BLaER1 treated with 17β-estradiol and CSF1 and Interleukin-3, amounts not matched to agents 10 nM and 100 nM (cell line): ENCODE data around the gene SYF2.

Source experiments
- H3K27ac ChIP-seq, 11 experiments: shearing (Covaris generic); formaldehyde crosslinking; 2 replicates each; pipeline ENCODE4 v1.8.1; 2022
- H3K27me3 ChIP-seq, 11 experiments: shearing (Covaris generic); formaldehyde crosslinking; 2 replicates each; pipeline ENCODE4 v1.8.1; 2022
- H3K36me3 ChIP-seq, 11 experiments: shearing (Covaris generic); formaldehyde crosslinking; 2 replicates each; pipeline ENCODE4 v1.8.1; 2022
- H3K4me1 ChIP-seq, 10 experiments: shearing (Covaris generic); formaldehyde crosslinking; 2 replicates each; pipeline ENCODE4 v1.8.1; 2022
- H3K4me2 ChIP-seq, 11 experiments: shearing (Covaris generic); formaldehyde crosslinking; 2 replicates each; pipeline ENCODE4 v1.8.1; 2022
- H3K4me3 ChIP-seq, 10 experiments: shearing (Covaris generic); formaldehyde crosslinking; 2 replicates each; pipeline ENCODE4 v1.8.1; 2022
- H3K9ac ChIP-seq, 11 experiments: shearing (Covaris generic); formaldehyde crosslinking; 2 replicates each; pipeline ENCODE4 v1.8.1; 2022
- H3K9me3 ChIP-seq, 11 experiments: shearing (Covaris generic); formaldehyde crosslinking; replicated peaks in 1 of 11; 2 replicates each; pipeline ENCODE4 v1.8.1; 2022
- H4K20me1 ChIP-seq, 11 experiments: shearing (Covaris generic); formaldehyde crosslinking; 2 replicates each; pipeline ENCODE4 v1.8.1; 2022
- Cebpa-rat ChIP-seq, 11 experiments: shearing (Covaris generic); IDR thresholded peaks; 2 replicates each; pipeline ENCODE4 v1.8.1; 2022

SYF2 gene

DNA sequence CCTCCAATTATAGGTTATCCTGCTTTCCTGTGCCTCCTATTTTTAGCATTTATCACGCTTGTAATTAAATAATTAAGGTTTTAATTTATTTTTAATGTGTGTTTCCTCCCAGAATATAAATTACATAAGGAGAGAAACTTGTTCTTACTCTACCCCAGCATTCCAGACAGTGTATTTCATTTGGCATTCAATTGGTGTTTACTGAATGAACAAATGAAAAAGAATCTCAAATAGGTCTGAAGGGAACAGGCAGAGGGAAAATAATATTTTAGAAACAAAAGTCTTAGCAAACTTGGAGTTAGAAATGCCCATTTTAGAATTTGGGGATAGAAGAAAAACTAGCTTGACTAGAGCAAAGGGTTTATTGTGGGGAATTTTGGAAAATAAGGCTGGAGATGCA is 24.9 kb upstream of the SYF2 start:
- Histone ChIP-seq H3K4me2 (no peak overlapping the region), H3K9me3 (no peaks in the 10 kb centered on the region), H3K4me1 (peaks cover 12 to 20% (median 16%) of the 10 kb centered on the region in 10 experiments), H3K9ac (no peak overlapping the region), H3K27ac (no peak overlapping the region), H3K36me3 (no peaks in the 10 kb centered on the region), H3K27me3 (no peaks in the 10 kb centered on the region), H3K4me3 (no peak overlapping the region), H4K20me1 (peaks cover 0 to 67% (median 0%) of the 10 kb centered on the region in 11 experiments; a peak in 4 of 22 replicates)
- TF ChIP-seq Cebpa-rat (IDR thresholded peaks at IDR 0.05): no peak

DNA sequence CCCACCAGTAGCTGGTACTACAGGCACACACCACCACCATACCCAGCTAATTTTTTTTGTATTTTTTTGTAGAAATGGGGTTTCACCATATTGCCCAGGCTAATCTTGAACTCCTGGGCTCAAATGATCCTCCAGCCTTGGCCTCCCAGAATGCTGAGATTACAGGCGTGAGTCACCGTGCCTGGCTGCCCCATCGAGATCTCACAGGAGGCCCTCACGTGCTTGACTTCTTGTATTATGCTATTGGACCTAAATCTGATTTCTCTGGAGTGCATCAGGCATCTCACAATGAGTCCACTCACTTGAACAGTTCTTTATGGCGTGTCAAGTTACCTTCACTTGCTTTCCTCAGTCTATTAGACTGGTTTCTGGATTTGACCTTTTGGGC is 24.3 kb upstream of the SYF2 start:
- TF ChIP-seq Cebpa-rat (IDR thresholded peaks at IDR 0.05): no peak
- no peaks in the 10 kb centered on the region for H3K27me3 ChIP-seq
- H3K36me3 ChIP-seq: no peaks in the 10 kb centered on the region
- H3K4me1 ChIP-seq: peaks cover 12 to 20% (median 16%) of the 10 kb centered on the region in 10 experiments
- no peak overlapping the region for H3K4me3 ChIP-seq
- no peak overlapping the region for H3K9ac ChIP-seq
- H3K9me3 ChIP-seq: no peaks in the 10 kb centered on the region
- no peak overlapping the region for H3K27ac ChIP-seq
- H3K4me2 ChIP-seq: no peak overlapping the region
- H4K20me1 ChIP-seq: peaks cover 0 to 67% (median 0%) of the 10 kb centered on the region in 11 experiments; a peak in 4 of 22 replicates

DNA sequence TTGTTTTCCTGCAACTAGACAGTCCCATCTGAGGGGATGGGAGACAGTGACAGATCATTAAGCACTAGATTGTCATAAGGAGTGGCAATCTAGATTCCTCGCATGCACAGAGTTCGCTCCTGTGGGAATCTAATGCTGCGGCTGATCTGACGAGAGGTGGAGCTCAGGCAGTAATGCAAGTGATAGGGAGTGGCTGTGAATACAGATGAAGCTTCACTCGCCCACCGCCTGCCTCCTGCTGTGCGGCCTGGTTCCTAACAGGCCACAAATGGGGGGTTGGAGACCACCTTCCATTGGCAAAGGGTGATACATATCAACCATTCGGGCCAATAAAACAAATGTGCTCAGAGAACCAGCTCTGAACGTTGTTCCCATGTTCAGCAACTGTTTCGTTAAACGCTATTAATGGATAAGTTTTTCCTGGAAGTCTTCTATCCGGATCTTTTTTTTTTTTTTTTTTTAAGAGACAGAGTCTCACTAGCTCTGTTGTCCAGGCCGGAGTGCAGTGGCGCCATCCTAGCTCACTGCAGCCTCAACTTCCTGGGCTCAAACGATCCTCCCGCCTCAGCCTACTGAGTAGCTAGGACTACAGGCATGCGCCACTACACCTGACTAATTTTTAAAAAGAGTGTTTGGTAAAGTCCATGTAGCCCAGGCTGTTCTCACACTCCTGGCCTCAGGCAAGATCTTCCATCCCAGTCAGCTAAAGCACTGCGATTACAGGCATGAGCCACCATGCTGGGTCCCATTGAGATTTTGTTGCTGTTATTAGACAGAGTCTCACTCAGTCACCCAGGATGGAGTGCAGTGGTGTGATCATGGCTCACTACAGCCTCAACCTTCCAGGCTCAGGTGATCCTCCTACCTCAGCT is 23.6 kb upstream of the SYF2 start:
- H3K27ac ChIP-seq: no peak overlapping the region
- no peak overlapping the region for H3K4me2 ChIP-seq
- no peaks in the 10 kb centered on the region for H3K9me3 ChIP-seq
- no peak for TF ChIP-seq Cebpa-rat (IDR thresholded peaks at IDR 0.05)
- no peak overlapping the region for H3K4me3 ChIP-seq
- H3K4me1 ChIP-seq: peaks cover 8 to 16% (median 12%) of the 10 kb centered on the region in 10 experiments
- no peak overlapping the region for H3K9ac ChIP-seq
- peaks cover 0 to 63% (median 0%) of the 10 kb centered on the region in 11 experiments; a peak in 4 of 22 replicates for H4K20me1 ChIP-seq
- H3K27me3 ChIP-seq: no peaks in the 10 kb centered on the region
- H3K36me3 ChIP-seq: no peaks in the 10 kb centered on the region

DNA sequence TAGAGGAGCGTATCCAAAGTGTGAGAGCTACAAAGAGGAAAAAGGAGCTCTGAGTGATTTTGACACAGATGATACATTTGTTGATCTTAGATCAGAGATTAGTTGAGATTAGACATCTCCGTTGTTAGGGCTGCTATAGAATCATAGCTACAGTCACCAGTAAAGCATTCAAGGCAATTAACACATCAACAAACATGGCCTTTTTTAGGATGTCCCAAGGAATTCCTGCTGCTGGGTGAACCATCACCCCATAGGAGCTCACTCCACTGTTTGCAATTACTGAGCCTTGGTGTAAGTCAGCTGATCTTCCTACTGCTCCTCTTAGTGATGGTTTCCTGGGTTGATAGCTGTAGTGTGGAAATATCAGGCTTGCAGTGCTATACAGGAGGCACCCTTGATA is 21.6 kb upstream of the SYF2 start:
- H3K4me1 ChIP-seq: no peaks in the 10 kb centered on the region
- no peak overlapping the region for H3K4me2 ChIP-seq
- H3K36me3 ChIP-seq: no peaks in the 10 kb centered on the region
- H3K9ac ChIP-seq: no peak overlapping the region
- H3K4me3 ChIP-seq: no peak overlapping the region
- H4K20me1 ChIP-seq: peaks cover 0 to 49% (median 0%) of the 10 kb centered on the region in 11 experiments; a peak in 3 of 22 replicates
- no peaks in the 10 kb centered on the region for H3K27me3 ChIP-seq
- no peak overlapping the region for H3K27ac ChIP-seq
- no peaks in the 10 kb centered on the region for H3K9me3 ChIP-seq
- no peak for TF ChIP-seq Cebpa-rat (IDR thresholded peaks at IDR 0.05)

DNA sequence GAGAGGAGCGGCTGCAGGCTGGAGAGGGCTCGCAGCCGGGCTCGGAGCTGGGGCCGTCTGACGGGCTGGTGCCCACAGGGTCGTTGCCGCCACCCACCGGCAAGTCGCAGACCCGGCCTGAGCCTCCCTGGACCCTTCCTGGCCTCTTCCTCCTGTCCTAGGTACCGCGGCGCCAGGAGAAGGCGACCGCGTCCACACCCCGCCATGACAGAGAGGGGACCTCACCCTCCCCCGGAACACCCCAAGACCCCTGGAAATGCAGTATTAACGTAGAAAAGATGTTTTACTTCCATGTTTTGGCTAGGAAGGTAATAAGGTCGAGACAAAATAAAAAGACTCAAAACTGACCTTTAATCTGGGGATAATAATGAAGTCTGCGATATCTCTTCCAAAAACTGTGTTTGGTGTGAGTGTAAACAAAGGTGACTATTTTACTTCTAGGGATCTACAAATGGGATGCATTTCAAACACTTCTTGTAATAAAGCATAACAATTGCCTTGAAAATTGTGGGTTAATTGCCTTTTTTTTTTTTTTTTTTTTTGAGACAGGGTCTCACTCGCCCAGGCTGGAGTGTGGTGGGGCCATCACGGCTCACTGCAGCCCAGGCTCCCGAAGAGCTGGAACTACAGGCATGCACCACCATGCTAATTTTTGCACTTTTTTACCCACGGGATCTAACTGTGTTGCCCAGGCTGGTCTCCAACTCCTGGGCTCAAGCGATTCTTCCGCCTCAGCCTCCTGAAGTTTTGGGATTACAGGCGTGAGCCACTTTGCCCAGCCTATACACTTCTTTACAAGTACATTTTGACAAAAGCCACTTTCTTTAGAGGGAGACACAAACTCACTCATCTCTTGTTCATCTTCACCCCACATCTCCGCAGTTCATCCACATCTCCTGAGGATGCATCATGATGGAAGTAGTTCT is 15.8 kb upstream of the SYF2 start:
- Histone ChIP-seq H3K27ac (peak overlapping the region; percentile 64 to 99 (median 97)), H3K27me3 (no peaks in the 10 kb centered on the region), H3K4me3 (peak overlapping the region; percentile 84 to 100 (median 95)), H3K4me2 (peak overlapping the region; percentile 77 to 96 (median 85)), H4K20me1 (peaks cover 38 to 42% (median 40%) of the 10 kb centered on the region in 11 experiments), H3K9ac (peak overlapping the region; percentile 91 to 99 (median 97)), H3K4me1 (peaks cover 28 to 36% (median 30%) of the 10 kb centered on the region in 10 experiments), H3K36me3 (peaks cover 34 to 37% (median 36%) of the 10 kb centered on the region in 11 experiments), H3K9me3 (no peaks in the 10 kb centered on the region)
- TF ChIP-seq Cebpa-rat (IDR thresholded peaks at IDR 0.05): no peak

DNA sequence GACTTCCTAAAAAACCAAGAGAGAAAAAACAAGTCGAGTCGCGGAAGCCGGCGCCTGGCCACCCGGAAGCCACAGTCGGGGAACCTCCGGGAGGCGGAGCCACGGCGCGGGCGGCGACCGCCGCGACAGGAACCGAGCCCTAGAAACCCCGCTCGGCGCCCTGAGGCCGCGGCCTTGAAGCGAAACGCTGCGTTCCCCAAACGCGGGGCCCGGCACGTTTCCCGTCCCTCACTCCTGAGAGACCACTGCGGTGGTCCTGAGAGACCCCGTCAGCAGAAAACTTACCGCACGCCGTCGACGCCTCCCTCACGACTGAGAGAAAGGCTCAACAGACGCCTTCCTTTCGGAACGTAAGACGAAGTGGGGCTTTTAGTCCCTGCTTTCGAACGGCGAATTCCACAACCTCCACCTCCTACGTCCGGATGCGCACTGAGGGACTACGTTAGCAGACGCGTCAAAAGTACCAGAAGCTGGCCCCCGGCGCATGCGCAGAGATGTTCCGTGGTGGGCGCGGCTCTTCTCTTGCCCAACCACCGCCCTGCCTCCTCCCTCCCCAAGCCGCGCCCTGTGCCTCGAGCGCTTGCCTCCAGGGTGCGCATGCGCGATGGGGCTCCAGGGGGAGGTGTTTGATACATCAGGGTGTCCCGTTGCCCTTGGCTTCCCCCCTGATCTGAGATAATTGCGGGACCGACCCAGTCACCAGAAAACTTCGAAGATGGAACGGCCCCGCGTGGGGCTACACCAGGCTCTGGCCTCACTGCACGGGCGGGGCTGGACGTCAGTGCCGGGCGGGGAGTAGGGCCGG is 14.9 kb upstream of the SYF2 start, which contains the start of gene RSRP1:
Gene RSRP1, minus strand, starts transcription at position 431 of the 805 bp plus-strand sequence. CDS start 491 bp downstream, outside the sequence.
- peak within 1 kb of the TSS; percentile 91 to 99 (median 97) for H3K9ac ChIP-seq
- H3K4me2 ChIP-seq: peak within 1 kb of the TSS; percentile 85 to 98 (median 96)
- peaks cover 29 to 45% (median 39%) of the 10 kb centered on the region in 10 experiments for H3K4me1 ChIP-seq
- no peaks in the 10 kb centered on the region for H3K27me3 ChIP-seq
- no peaks in the 10 kb centered on the region for H3K9me3 ChIP-seq
- peaks cover 43 to 46% (median 45%) of the 10 kb centered on the region in 11 experiments for H3K36me3 ChIP-seq
- H3K27ac ChIP-seq: peak within 1 kb of the TSS; percentile 94 to 99 (median 97)
- H4K20me1 ChIP-seq: peaks cover 46 to 50% (median 48%) of the 10 kb centered on the region in 11 experiments
- peak in 9 of 11 experiments; percentile 30 to 76 (median 59); a peak in 10 of 22 replicates for TF ChIP-seq Cebpa-rat (IDR thresholded peaks at IDR 0.05)
- peak within 1 kb of the TSS; percentile 84 to 100 (median 95) for H3K4me3 ChIP-seq

DNA sequence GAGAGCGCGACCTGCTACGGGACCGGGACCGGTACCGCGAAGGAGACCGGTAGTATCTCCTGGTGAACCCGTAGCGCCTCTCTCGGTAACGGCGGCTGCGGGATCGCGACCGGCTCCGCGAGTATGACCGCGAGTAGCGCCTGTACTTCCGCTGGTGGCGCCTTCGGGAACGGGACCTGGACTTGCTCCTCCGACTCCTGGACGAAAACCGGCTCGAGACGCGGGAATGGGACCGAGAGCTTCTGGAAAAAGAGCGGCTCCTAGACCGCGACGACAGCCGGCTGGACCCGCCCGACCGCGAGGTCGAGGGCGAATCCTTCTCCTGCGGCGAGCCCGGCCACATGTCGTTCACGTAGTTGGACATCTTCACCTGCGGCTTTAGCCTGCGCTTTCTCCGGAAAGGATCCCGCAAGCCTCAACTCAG is 14.3 kb upstream of the SYF2 start:
- peaks cover 53 to 57% (median 54%) of the 10 kb centered on the region in 11 experiments for H4K20me1 ChIP-seq
- peak overlapping the region; percentile 85 to 98 (median 96) for H3K4me2 ChIP-seq
- no peaks in the 10 kb centered on the region for H3K9me3 ChIP-seq
- H3K9ac ChIP-seq: peak overlapping the region; percentile 91 to 99 (median 97)
- H3K4me3 ChIP-seq: peak overlapping the region; percentile 84 to 100 (median 95)
- H3K36me3 ChIP-seq: peaks cover 49 to 52% (median 51%) of the 10 kb centered on the region in 11 experiments
- TF ChIP-seq Cebpa-rat (IDR thresholded peaks at IDR 0.05): no peak
- no peaks in the 10 kb centered on the region for H3K27me3 ChIP-seq
- peak overlapping the region; percentile 94 to 99 (median 97) for H3K27ac ChIP-seq
- H3K4me1 ChIP-seq: peaks cover 33 to 51% (median 44%) of the 10 kb centered on the region in 10 experiments
